A549 treated with Hydrocortisone at 1 μM for 4 hours (cell line): ENCODE measurements around the gene CPA5. TPM values are rescaled to one million over a fixed set of nuclear protein-coding genes. Genes with fewer than 3 reads are reported as not detected.

Experiments
- total RNA-seq: library from RNA; stranded (reverse); fragments of 200-300 nt; extraction: Qiagen RNA extraction; gene quantifications from 5 replicates; pipeline ENCODE4 v1.2.3, GENCODE V29; 2022

Gene CPA5, protein sequence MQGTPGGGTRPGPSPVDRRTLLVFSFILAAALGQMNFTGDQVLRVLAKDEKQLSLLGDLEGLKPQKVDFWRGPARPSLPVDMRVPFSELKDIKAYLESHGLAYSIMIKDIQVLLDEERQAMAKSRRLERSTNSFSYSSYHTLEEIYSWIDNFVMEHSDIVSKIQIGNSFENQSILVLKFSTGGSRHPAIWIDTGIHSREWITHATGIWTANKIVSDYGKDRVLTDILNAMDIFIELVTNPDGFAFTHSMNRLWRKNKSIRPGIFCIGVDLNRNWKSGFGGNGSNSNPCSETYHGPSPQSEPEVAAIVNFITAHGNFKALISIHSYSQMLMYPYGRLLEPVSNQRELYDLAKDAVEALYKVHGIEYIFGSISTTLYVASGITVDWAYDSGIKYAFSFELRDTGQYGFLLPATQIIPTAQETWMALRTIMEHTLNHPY
- not detected in 5 replicates for total RNA-seq

DNA sequence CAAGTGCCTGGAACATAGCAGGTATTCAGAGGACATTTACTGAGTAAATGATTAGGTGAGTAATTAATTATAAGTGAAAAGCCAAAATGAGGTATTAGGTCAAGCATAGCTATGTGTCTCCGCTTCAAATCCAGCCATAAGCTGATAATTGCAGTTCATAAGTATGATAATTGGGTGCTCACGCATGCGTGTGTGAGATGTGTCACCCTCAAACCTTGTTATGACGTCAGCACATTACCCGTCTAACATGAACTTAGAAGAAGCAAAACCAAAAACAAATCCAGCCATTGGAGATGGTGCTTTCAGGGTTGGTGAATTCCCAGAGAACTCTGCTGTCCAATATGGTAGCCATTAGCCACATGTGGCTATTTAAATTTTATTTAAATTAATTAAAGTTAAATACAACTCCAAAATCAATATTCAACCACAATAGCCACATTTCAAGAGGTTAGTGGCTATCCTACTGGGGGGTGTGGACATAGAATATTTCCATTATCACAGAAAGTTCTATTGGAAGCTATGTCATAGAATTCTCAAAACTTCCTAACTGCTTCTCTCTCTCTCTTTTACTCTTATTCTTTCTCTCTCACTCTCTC, at the start of gene CPA5:
TSS of gene CPA5 (plus strand) at position 546 of the 596 bp plus-strand sequence. CDS start 1,670 bp downstream, outside the sequence.

DNA sequence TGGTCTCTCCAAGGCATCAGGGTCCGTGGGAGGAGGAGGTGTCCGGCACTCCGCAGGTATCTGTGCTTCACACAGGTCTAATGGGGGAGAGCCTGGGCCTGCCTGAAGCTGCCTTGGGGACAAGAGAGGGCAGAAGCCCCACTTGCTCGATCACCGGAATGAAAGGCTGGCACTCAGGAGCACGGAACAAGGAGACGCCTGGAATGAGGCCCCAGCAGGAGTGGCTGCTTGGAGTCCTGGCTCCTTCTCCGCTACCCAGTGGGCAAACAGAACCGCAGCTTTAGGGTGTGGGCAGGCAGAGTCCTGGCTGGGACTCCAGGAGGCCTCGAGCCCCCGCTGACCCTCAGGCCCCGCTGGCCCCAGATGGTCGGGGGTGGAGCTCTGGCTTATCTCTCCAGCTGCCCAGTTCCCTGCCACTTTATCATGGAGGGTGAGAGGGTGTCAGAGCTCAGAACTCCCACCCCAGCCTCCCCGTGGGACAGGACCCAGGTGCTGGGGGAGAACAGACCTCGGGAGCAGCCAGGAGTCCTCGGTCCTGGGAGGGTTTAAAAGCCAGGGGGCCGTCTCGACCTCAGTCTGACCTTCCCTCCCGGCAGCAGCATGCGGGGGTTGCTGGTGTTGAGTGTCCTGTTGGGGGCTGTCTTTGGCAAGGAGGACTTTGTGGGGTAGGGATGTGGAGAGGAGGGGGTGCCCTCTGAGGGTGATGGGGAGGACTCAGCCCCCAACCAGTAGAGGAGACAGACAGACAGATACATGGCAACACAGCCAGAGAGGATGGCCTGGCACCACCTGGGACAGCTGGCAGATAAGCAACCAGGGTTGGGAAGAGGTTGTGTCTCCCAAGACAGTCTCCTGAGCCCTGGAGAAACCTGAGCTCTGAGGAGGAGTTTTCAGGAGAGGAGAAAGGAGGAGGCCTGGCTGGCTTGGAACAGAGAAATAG, 35.6 kb downstream of the CPA5 start, which contains the start of gene CPA1:
TSS of gene CPA1 (plus strand) at position 574 of the 940 bp plus-strand sequence. CDS start at position 601, 27 bp downstream.

Other genes with a start within 250 kb of the CPA5 start
- 11.2 to 18.8 TPM (median 13.7 TPM) in 5 replicates for gene TMEM209, start 139.4 kb upstream of the CPA5 start, total RNA-seq
- gene SSMEM1, start 137.0 kb upstream of the CPA5 start, total RNA-seq = not detected in 5 replicates
- gene CPA2, start 78.0 kb upstream of the CPA5 start, total RNA-seq = 0.08 to 0.30 TPM (median 0.16 TPM) in 3 of 5 replicates, not detected in the others
- 3.1 to 8.4 TPM (median 4.1 TPM) in 5 replicates for gene CPA4, start 51.7 kb upstream of the CPA5 start, total RNA-seq
- not detected in 5 replicates for gene CPA1, start 35.7 kb downstream of the CPA5 start, total RNA-seq
- 11.8 to 13.3 TPM (median 12.6 TPM) in 5 replicates for gene CEP41, start 96.2 kb downstream of the CPA5 start, total RNA-seq
- 31.0 to 40.3 TPM (median 36.3 TPM) in 5 replicates for gene MEST, start 147.3 kb downstream of the CPA5 start, total RNA-seq